Astrocyte (in vitro differentiated cells and primary cell): Measurements from ENCODE around the gene SPRTN. TPM values are rescaled to one million over a fixed set of nuclear protein-coding genes. Genes with fewer than 3 reads are reported as not detected.
A peak's percentile ranks its signal among the peaks of the same experiment; 100 is the strongest.

Source experiments
- DNase-seq: peaks from one replicate; pipeline ENCODE4 v3.0.0-alpha.2; 2010; ENCODE audit warnings: low read depth
- FAIRE-seq: peaks from 2 replicates; lab custom pipeline; 2011; peaks lifted over from hg19 to GRCh38; lab: Jason Lieb, UNC
- H2AFZ ChIP-seq: 2 replicates; pipeline ENCODE4 v1.6.0; 2012; ENCODE audit warnings: low read depth, low read length, inconsistent platforms
- H3K27ac ChIP-seq: 2 replicates; pipeline ENCODE4 v1.5.1; 2011; ENCODE audit warnings: low read depth, low read length, inconsistent platforms
- H3K27me3 ChIP-seq: 2 replicates; pipeline ENCODE4 v1.6.0; 2011; ENCODE audit warnings: low read length, inconsistent platforms; ENCODE audit not compliant: insufficient read depth
- H3K36me3 ChIP-seq: 2 replicates; pipeline ENCODE4 v1.5.1; 2011; ENCODE audit warnings: low read length, inconsistent platforms; ENCODE audit not compliant: insufficient read depth
- H3K4me1 ChIP-seq: 2 replicates; pipeline ENCODE4 v1.5.1; 2011; ENCODE audit warnings: low read length, inconsistent platforms; ENCODE audit not compliant: insufficient read depth
- H3K4me2 ChIP-seq: 2 replicates; pipeline ENCODE4 v1.6.0; 2012; ENCODE audit warnings: low read length, inconsistent platforms
- H3K4me3 ChIP-seq: 2 replicates; pipeline ENCODE4 v1.5.1; 2011; ENCODE audit warnings: low read depth, mild to moderate bottlenecking, low read length, inconsistent platforms; ENCODE audit not compliant: insufficient read depth
- H3K79me2 ChIP-seq: 2 replicates; pipeline ENCODE4 v1.6.0; 2012; ENCODE audit warnings: mild to moderate bottlenecking, low read length, inconsistent platforms; ENCODE audit not compliant: insufficient read depth
- H3K9ac ChIP-seq: 2 replicates; pipeline ENCODE4 v1.6.0; 2012; ENCODE audit warnings: mild to moderate bottlenecking, low read length, inconsistent platforms
- H3K9me3 ChIP-seq: 2 replicates; pipeline ENCODE4 v1.5.1; 2012; ENCODE audit warnings: low read depth, mild to moderate bottlenecking, low read length, inconsistent platforms; ENCODE audit not compliant: insufficient read depth
- H4K20me1 ChIP-seq: 2 replicates; pipeline ENCODE4 v1.6.0; 2012; ENCODE audit warnings: low read length, inconsistent platforms; ENCODE audit not compliant: insufficient read depth
- H3K27ac Mint-ChIP-seq: one replicate; pipeline ENCODE4 v1.8.0; 2021; ENCODE audit warnings: mild to moderate bottlenecking, mixed read lengths; ENCODE audit not compliant: unreplicated experiment
- H3K27me3 Mint-ChIP-seq: one replicate; pipeline ENCODE4 v1.8.0; 2021; ENCODE audit warnings: low read depth, mixed read lengths; ENCODE audit not compliant: unreplicated experiment
- H3K36me3 Mint-ChIP-seq: one replicate; pipeline ENCODE4 v1.8.0; 2021; ENCODE audit warnings: low read depth, mixed read lengths; ENCODE audit not compliant: unreplicated experiment
- H3K4me1 Mint-ChIP-seq: one replicate; pipeline ENCODE4 v1.8.0; 2021; ENCODE audit warnings: low read depth, mixed read lengths; ENCODE audit not compliant: unreplicated experiment
- H3K4me3 Mint-ChIP-seq: one replicate; pipeline ENCODE4 v1.8.0; 2021; ENCODE audit warnings: mild to moderate bottlenecking, moderate library complexity, mixed read lengths; ENCODE audit not compliant: unreplicated experiment
- H3K9me3 Mint-ChIP-seq: one replicate; pipeline ENCODE4 v1.8.0; 2021; ENCODE audit warnings: mild to moderate bottlenecking, mixed read lengths; ENCODE audit not compliant: unreplicated experiment
- CTCF ChIP-seq: IDR thresholded peaks from 2 replicates; pipeline ENCODE4 v1.5.1; 2011; ENCODE audit warnings: low read depth, mild to moderate bottlenecking, inconsistent platforms, low read length, moderate library complexity; ENCODE audit not compliant: insufficient read depth
- EZH2 ChIP-seq: IDR thresholded peaks from 2 replicates; pipeline ENCODE4 v1.6.1; 2012; ENCODE audit warnings: mild to moderate bottlenecking, low read length, inconsistent platforms; ENCODE audit not compliant: insufficient read depth
- total RNA-seq: library from RNA; stranded (reverse); gene quantifications from 2 replicates; pipeline ENCODE4 v1.2.1, GENCODE V29; 2021

SPRTN gene
- total RNA-seq, 1 donor from 2014 or later, result 13.6 TPM

- no peaks in the 10 kb centered on the region for H3K27me3 ChIP-seq
- H3K27me3 Mint-ChIP-seq, result no peaks in the 10 kb centered on the region
- H3K9ac ChIP-seq, result peak overlapping the region; percentile 70
- H4K20me1 ChIP-seq, result no peaks in the 10 kb centered on the region
- H3K9me3 ChIP-seq, result no peaks in the 10 kb centered on the region
- TF ChIP-seq CTCF (no peak), EZH2 (no peak)
- H3K4me1 ChIP-seq, result peaks cover 35% of the 10 kb centered on the region
- peak overlapping the region; percentile 42 for H3K4me3 ChIP-seq
- peaks cover 51% of the 10 kb centered on the region for H3K4me1 Mint-ChIP-seq
- H3K4me2 ChIP-seq, result peak overlapping the region; percentile 80
- peaks cover 71% of the 10 kb centered on the region for H3K79me2 ChIP-seq
- DNase-seq (peak; percentile 99), FAIRE-seq (peak; percentile 90)
- H3K36me3 ChIP-seq, result no peaks in the 10 kb centered on the region
- H3K9me3 Mint-ChIP-seq, result no peaks in the 10 kb centered on the region
- no peaks in the 10 kb centered on the region for H3K36me3 Mint-ChIP-seq
- peak overlapping the region; percentile 44 for H2AFZ ChIP-seq
- H3K27ac Mint-ChIP-seq, result peak overlapping the region; percentile 99
- H3K4me3 Mint-ChIP-seq, result peak overlapping the region; percentile 67
- peak overlapping the region; percentile 96 for H3K27ac ChIP-seq
Measured at GRCh38 chr1:231395076-231395997, 57.2 kb downstream of the SPRTN start.

DNA sequence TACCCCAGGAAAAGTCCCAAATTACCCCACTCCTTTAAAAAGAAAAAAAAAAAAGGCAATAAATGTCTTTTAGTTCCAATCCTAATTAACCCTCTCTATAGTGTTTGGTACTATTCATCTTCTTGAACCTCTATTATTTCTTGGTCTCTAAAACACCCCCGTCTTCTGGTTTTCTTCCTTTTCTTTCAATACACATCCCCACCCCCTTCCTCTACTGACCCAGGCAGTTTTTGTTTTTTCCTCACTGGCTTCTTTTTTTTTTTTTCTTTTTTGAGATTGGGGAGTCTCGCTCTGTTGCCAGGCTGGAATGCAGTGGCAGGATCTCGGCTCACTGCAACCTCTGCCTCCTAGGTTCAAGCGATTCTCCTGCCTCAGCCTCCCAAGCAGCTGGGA lies 57.9 kb downstream of the SPRTN start:
- no peaks in the 10 kb centered on the region for H3K36me3 ChIP-seq

More for the DNA sequence above, 57.9 kb downstream of the SPRTN start:
- peak overlapping the region; percentile 73 for H3K4me3 Mint-ChIP-seq
- Histone ChIP-seq H3K9me3 (no peaks in the 10 kb centered on the region), H2AFZ (no peak overlapping the region), H3K9ac (peak overlapping the region; percentile 70), H3K27me3 (no peaks in the 10 kb centered on the region), H3K4me2 (peak overlapping the region; percentile 80), H3K4me1 (peaks cover 29% of the 10 kb centered on the region), H3K79me2 (peaks cover 69% of the 10 kb centered on the region), H3K27ac (peak overlapping the region; percentile 96), H4K20me1 (no peaks in the 10 kb centered on the region), H3K4me3 (peak overlapping the region; percentile 25)
- DNase-seq, result no peak
- no peak for TF ChIP-seq CTCF
- no peak for TF ChIP-seq EZH2
- no peaks in the 10 kb centered on the region for H3K36me3 Mint-ChIP-seq
- FAIRE-seq, result no peak
- H3K27ac Mint-ChIP-seq, result peak overlapping the region; percentile 99
- peaks cover 46% of the 10 kb centered on the region for H3K4me1 Mint-ChIP-seq
- H3K9me3 Mint-ChIP-seq, result no peaks in the 10 kb centered on the region
- no peaks in the 10 kb centered on the region for H3K27me3 Mint-ChIP-seq
